ENCODE results near the gene CHST9. TPM values are rescaled to one million over a fixed set of nuclear protein-coding genes. Genes with fewer than 3 reads are reported as not detected.

Gene CHST9
- total and polyA plus RNA-seq, 12 donors: 0.03 to 2.2 (median 0.13) TPM; not detected in 2

- WGBS, 4 donors: 49 to 62% (median 56%) methylated on average over 3 of the region's 3 CpGs
- Histone ChIP-seq H3K4me3 (no peak overlapping the region), H3K36me3 (replicated peaks in 1 of 2) (no peaks in the 10 kb centered on the region), H3K9me3 (replicated peaks in 1 of 3) (no peaks in the 10 kb centered on the region), H3K27ac (no peak overlapping the region), H3K4me1 (replicated peaks in 1 of 2) (peaks cover 0 to 7% of the 10 kb centered on the region in 2 donors), H3K27me3 (no peaks in the 10 kb centered on the region)
- DNase-seq: peak in 2 of 7 donors; percentile 4 to 15
- TF ChIP-seq POLR2A (IDR thresholded peaks at IDR 0.05): no peak
- no peak for TF ChIP-seq CTCF (IDR thresholded peaks at IDR 0.05)
- intact Hi-C loops (cut with DNase I): no loop called here
Observed at GRCh38 chr18:27144672-27145071, 40.4 kb downstream of the CHST9 start.

GRCh38 chr18:27143580-27144287 lies 41.4 kb downstream of the CHST9 start:
- DNase-seq: peak; percentile 52 to 81 (median 79)
- Histone ChIP-seq H3K27ac (no peak overlapping the region), H3K4me3 (no peak overlapping the region), H3K36me3 (replicated peaks in 1 of 2) (no peaks in the 10 kb centered on the region), H3K27me3 (no peaks in the 10 kb centered on the region), H3K9me3 (replicated peaks in 1 of 3) (no peaks in the 10 kb centered on the region), H3K4me1 (replicated peaks in 1 of 2) (peaks cover 0 to 7% of the 10 kb centered on the region in 2 donors)
- intact Hi-C loops (cut with DNase I): no loop called here
- TF ChIP-seq CTCF (IDR thresholded peaks at IDR 0.05): no peak
- no peak for TF ChIP-seq POLR2A (IDR thresholded peaks at IDR 0.05)
- WGBS, 4 donors: 29 to 41% (median 35%) methylated on average over 10 of the region's 10 CpGs

- no peaks in the 10 kb centered on the region for H3K9me3 ChIP-seq (replicated peaks in 1 of 3)
- H3K4me1 ChIP-seq (replicated peaks in 1 of 2): peaks cover 0 to 7% of the 10 kb centered on the region in 2 donors
- no peak for TF ChIP-seq POLR2A (IDR thresholded peaks at IDR 0.05)
- no peak for TF ChIP-seq CTCF (IDR thresholded peaks at IDR 0.05)
- no peaks in the 10 kb centered on the region for H3K36me3 ChIP-seq (replicated peaks in 1 of 2)
- H3K27me3 ChIP-seq: no peaks in the 10 kb centered on the region
- H3K27ac ChIP-seq: no peak overlapping the region
- DNase-seq: no peak
- intact Hi-C loops (cut with DNase I): no loop called here
- no peak overlapping the region for H3K4me3 ChIP-seq
- 77 to 87% (median 83%) methylated on average over 2 of the region's 2 CpGs for WGBS, 4 donors
Observed at GRCh38 chr18:27142891-27143290, 42.2 kb downstream of the CHST9 start.

GRCh38 chr18:27141876-27142275 lies 43.2 kb downstream of the CHST9 start:
- intact Hi-C loops (cut with DNase I): no loop called here

More at GRCh38 chr18:27141876-27142275, 43.2 kb downstream of the CHST9 start:
- H3K4me1 ChIP-seq (replicated peaks in 1 of 2): peaks cover 0 to 7% of the 10 kb centered on the region in 2 donors
- H3K9me3 ChIP-seq (replicated peaks in 1 of 3): no peaks in the 10 kb centered on the region
- no peaks in the 10 kb centered on the region for H3K36me3 ChIP-seq (replicated peaks in 1 of 2)
- TF ChIP-seq CTCF (IDR thresholded peaks at IDR 0.05): no peak
- TF ChIP-seq POLR2A (IDR thresholded peaks at IDR 0.05): no peak
- H3K27ac ChIP-seq: no peak overlapping the region
- DNase-seq: no peak
- H3K4me3 ChIP-seq: no peak overlapping the region
- no peaks in the 10 kb centered on the region for H3K27me3 ChIP-seq

Data from adrenal gland (tissue), 12 donors.